ENCODE results near the gene TCTN3. TPM values are rescaled to one million over a fixed set of nuclear protein-coding genes. Genes with fewer than 3 reads are reported as not detected.
A peak's percentile ranks its signal among the peaks of the same experiment; 100 is the strongest.

Gene TCTN3
- total RNA-seq, 6 experiments from 2014 or later = 52.9 to 70.9 (median 61.6) TPM

- Mint-ChIP-seq H3K27ac (peak overlapping the region; percentile 26), H3K4me3 (no peak overlapping the region), H3K36me3 (ENCODE audit: low read depth) (peaks cover 53% of the 10 kb centered on the region), H3K9me3 (peaks cover 7% of the 10 kb centered on the region), H3K4me1 (ENCODE audit: low read depth) (peaks cover 34% of the 10 kb centered on the region), H3K27me3 (ENCODE audit: insufficient read depth) (peaks cover 4% of the 10 kb centered on the region; the same call in 1 of the 2 replicates)
- no peak for TF ChIP-seq CTCF (IDR thresholded peaks at IDR 0.05)
- peak; percentile 3 for DNase-seq
Observed at GRCh38 chr10:95651346-95652060, 42.2 kb downstream of the TCTN3 start.

GRCh38 chr10:95650232-95650631 lies 43.5 kb downstream of the TCTN3 start:
- no peak overlapping the region for H3K4me3 Mint-ChIP-seq

GRCh38 chr10:95648138-95648537 lies 45.6 kb downstream of the TCTN3 start:
- H3K36me3 Mint-ChIP-seq (ENCODE audit: low read depth) = peaks cover 51% of the 10 kb centered on the region
- peaks cover 7% of the 10 kb centered on the region for H3K9me3 Mint-ChIP-seq
- TF ChIP-seq CTCF (IDR thresholded peaks at IDR 0.05) = no peak
- peaks cover 9% of the 10 kb centered on the region for H3K4me1 Mint-ChIP-seq (ENCODE audit: low read depth)
- no peaks in the 10 kb centered on the region for H3K27me3 Mint-ChIP-seq (ENCODE audit: insufficient read depth)
- no peak overlapping the region for H3K4me3 Mint-ChIP-seq
- no peak overlapping the region for H3K27ac Mint-ChIP-seq
- no peak for DNase-seq

More at GRCh38 chr10:95650232-95650631, 43.5 kb downstream of the TCTN3 start:
- no peak for DNase-seq
- H3K4me1 Mint-ChIP-seq (ENCODE audit: low read depth) = peaks cover 29% of the 10 kb centered on the region
- no peak overlapping the region for H3K27ac Mint-ChIP-seq
- H3K36me3 Mint-ChIP-seq (ENCODE audit: low read depth) = peaks cover 58% of the 10 kb centered on the region
- peaks cover 7% of the 10 kb centered on the region for H3K9me3 Mint-ChIP-seq
- H3K27me3 Mint-ChIP-seq (ENCODE audit: insufficient read depth) = no peaks in the 10 kb centered on the region
- no peak for TF ChIP-seq CTCF (IDR thresholded peaks at IDR 0.05)

GRCh38 chr10:95646160-95646559 lies 47.6 kb downstream of the TCTN3 start:
- no peak overlapping the region; the same call in 1 of the 2 replicates for H3K27ac Mint-ChIP-seq
- H3K4me1 Mint-ChIP-seq (ENCODE audit: low read depth) = peaks cover 6% of the 10 kb centered on the region; the same call in 1 of the 2 replicates
- peaks cover 37% of the 10 kb centered on the region for H3K36me3 Mint-ChIP-seq (ENCODE audit: low read depth)
- no peak for TF ChIP-seq CTCF (IDR thresholded peaks at IDR 0.05)
- H3K9me3 Mint-ChIP-seq = peaks cover under 1% of the 10 kb centered on the region; the same call in 1 of the 2 replicates
- no peaks in the 10 kb centered on the region for H3K27me3 Mint-ChIP-seq (ENCODE audit: insufficient read depth)
- no peak overlapping the region for H3K4me3 Mint-ChIP-seq
- DNase-seq = no peak

- no peaks in the 10 kb centered on the region; the same call in 1 of the 2 replicates for H3K27me3 Mint-ChIP-seq (ENCODE audit: insufficient read depth)
- TF ChIP-seq CTCF (IDR thresholded peaks at IDR 0.05) = no peak
- H3K36me3 Mint-ChIP-seq (ENCODE audit: low read depth) = peaks cover 31% of the 10 kb centered on the region
- peak overlapping the region; percentile 30; the same call in 1 of the 2 replicates for H3K27ac Mint-ChIP-seq
- DNase-seq = no peak
- no peaks in the 10 kb centered on the region for H3K4me1 Mint-ChIP-seq (ENCODE audit: low read depth)
- no peak overlapping the region for H3K4me3 Mint-ChIP-seq
- H3K9me3 Mint-ChIP-seq = no peaks in the 10 kb centered on the region
Observed at GRCh38 chr10:95644901-95645300, 48.8 kb downstream of the TCTN3 start.

Data from HFFc6 (cell line).